HepG2 (cell line): ENCODE measurements around the gene KCNK7. TPM values are rescaled to one million over a fixed set of nuclear protein-coding genes. Genes with fewer than 3 reads are reported as not detected.
A peak's percentile ranks its signal among the peaks of the same experiment; 100 is the strongest.

Experiments
- ATF7-NPFF ChIP-seq: sonication (generic); formaldehyde crosslinking; IDR thresholded peaks from 2 replicates; pipeline ENCODE4 v1.8.1; 2023; ENCODE audit warnings: mild to moderate bottlenecking, low read depth, missing genetic modification reagents, moderate library complexity
- CBX5 ChIP-seq: sonication (generic); formaldehyde crosslinking; IDR thresholded peaks from 2 replicates; pipeline ENCODE4 v1.4.0; 2020; ENCODE audit warnings: missing genetic modification reagents, borderline replicate concordance
- FOXM1 ChIP-seq: sonication (generic); formaldehyde crosslinking; IDR thresholded peaks from 2 replicates; pipeline ENCODE4 v1.5.0; 2020; ENCODE audit warnings: missing genetic modification reagents
- KDM5B ChIP-seq: sonication (generic); formaldehyde crosslinking; IDR thresholded peaks from 2 replicates; pipeline ENCODE4 v1.4.0; 2020; ENCODE audit warnings: missing genetic modification reagents, mild to moderate bottlenecking, borderline replicate concordance
- SNAPC4 ChIP-seq: sonication (generic); formaldehyde crosslinking; IDR thresholded peaks from 2 replicates; pipeline ENCODE4 v1.4.0; 2020; ENCODE audit warnings: mild to moderate bottlenecking, missing genetic modification reagents
- TFDP2 ChIP-seq: sonication (generic); formaldehyde crosslinking; IDR thresholded peaks from 2 replicates; pipeline ENCODE4 v1.4.0; 2020; ENCODE audit warnings: missing genetic modification reagents
- UBTF ChIP-seq: sonication (generic); formaldehyde crosslinking; IDR thresholded peaks from 2 replicates; pipeline ENCODE4 v1.4.0; 2020; ENCODE audit warnings: mild to moderate bottlenecking, missing genetic modification reagents
- ZBTB43 ChIP-seq: sonication (generic); formaldehyde crosslinking; conservative IDR thresholded peaks from 2 replicates; pipeline ENCODE4 v1.4.0; 2020; ENCODE audit warnings: missing genetic modification reagents
- ZC3H13 ChIP-seq: sonication (generic); formaldehyde crosslinking; IDR thresholded peaks from 2 replicates; pipeline ENCODE4 v1.8.1; 2023; ENCODE audit warnings: mild to moderate bottlenecking, missing genetic modification reagents, moderate library complexity
- ZNF18 ChIP-seq: sonication (generic); formaldehyde crosslinking; IDR thresholded peaks from 2 replicates; pipeline ENCODE4 v1.8.0; 2022; ENCODE audit warnings: mild to moderate bottlenecking, missing genetic modification reagents; ENCODE audit not compliant: insufficient replicate concordance
- ZNF232 ChIP-seq: sonication (generic); formaldehyde crosslinking; IDR thresholded peaks from 2 replicates; pipeline ENCODE4 v1.4.0; 2020; ENCODE audit warnings: missing genetic modification reagents, borderline replicate concordance
- ZNF580 ChIP-seq: IDR thresholded peaks from 2 replicates; pipeline ENCODE4 v1.6.1; 2016; ENCODE audit warnings: low read depth, borderline replicate concordance
- polyA plus RNA-seq, 8 experiments: library from polyadenylated mRNA; depleted of rRNA in 3 of 8; stranded (reverse) in 7 of 8; unstranded in 1 of 8; fragments of >200 nt; fragmentation: Illumina TruSeq in 4 of 8; extraction: Trizol in 4 of 8; gene quantifications; 2 replicates each; pipeline versions ENCODE4 v1.2.1 to v1.2.3, GENCODE V29; 2011 to 2016; ENCODE audit warnings: low read depth in 4 of 8, missing spikeins in 1 of 8, mixed read lengths in 1 of 8; ENCODE audit not compliant: insufficient read depth in 1 of 8
- total RNA-seq, 5 experiments: library from RNA; depleted of rRNA; stranded (reverse); fragments of >200 nt; fragmentation: Illumina TruSeq; extraction: Trizol; gene quantifications; 2 replicates each; pipeline ENCODE4 v1.2.3, GENCODE V29; 2016; ENCODE audit warnings: low read depth in 1 of 5
- TF ChIP-seq, protein P1 (sequence below): sonication (generic); formaldehyde crosslinking; IDR thresholded peaks from 2 replicates; pipeline ENCODE4 v1.5.1; 2020; ENCODE audit warnings: mild to moderate bottlenecking, missing genetic modification reagents

KCNK7 gene
- total and polyA plus RNA-seq, 2 of the 13 experiments (the other 11 are each of a cell fraction or from before 2014, with no cell fraction given) = 0.11 TPM; not detected in 1

- TF ChIP-seq ZNF18 (CRISPR knock-in tag) (no peak), KDM5B (CRISPR knock-in tag) (no peak), ATF7-NPFF (CRISPR knock-in tag) (no peak), TFDP2 (CRISPR knock-in tag) (no peak), UBTF (CRISPR knock-in tag) (no peak), ZNF580 (no peak), FOXM1 (CRISPR knock-in tag) (no peak), ZNF232 (CRISPR knock-in tag) (no peak), ZC3H13 (0 out of 2 replicates have a peak, but pooled peaks have one; percentile 74), ZBTB43 (CRISPR knock-in tag) (no peak), CBX5 (no peak; the same call in 1 of the 2 replicates), SNAPC4 (CRISPR knock-in tag) (no peak)
- TF ChIP-seq, protein P1, sequence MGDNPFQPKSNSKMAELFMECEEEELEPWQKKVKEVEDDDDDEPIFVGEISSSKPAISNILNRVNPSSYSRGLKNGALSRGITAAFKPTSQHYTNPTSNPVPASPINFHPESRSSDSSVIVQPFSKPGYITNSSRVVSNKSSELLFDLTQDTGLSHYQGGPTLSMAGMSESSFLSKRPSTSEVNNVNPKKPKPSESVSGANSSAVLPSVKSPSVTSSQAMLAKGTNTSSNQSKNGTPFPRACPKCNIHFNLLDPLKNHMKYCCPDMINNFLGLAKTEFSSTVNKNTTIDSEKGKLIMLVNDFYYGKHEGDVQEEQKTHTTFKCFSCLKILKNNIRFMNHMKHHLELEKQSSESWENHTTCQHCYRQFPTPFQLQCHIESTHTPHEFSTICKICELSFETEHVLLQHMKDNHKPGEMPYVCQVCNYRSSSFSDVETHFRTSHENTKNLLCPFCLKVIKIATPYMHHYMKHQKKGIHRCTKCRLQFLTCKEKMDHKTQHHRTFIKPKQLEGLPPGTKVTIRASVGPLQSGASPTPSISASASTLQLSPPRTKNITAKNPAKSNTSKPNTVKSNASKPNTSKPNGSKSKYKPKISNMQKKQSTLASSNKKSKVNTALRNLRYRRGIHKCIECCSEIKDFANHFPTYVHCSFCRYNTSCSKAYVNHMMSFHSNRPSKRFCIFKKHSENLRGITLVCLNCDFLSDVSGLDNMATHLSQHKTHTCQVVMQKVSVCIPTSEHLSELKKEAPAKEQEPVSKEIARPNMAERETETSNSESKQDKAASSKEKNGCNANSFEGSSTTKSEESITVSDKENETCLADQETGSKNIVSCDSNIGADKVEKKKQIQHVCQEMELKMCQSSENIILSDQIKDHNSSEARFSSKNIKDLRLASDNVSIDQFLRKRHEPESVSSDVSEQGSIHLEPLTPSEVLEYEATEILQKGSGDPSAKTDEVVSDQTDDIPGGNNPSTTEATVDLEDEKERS = no peak
Observed at GRCh38 chr11:65616575-65617001, 21.0 kb upstream of the KCNK7 start (continued).
